ENCODE measurements around the gene LHX4.
A peak's percentile ranks its signal among the peaks of the same experiment; 100 is the strongest.

DNA sequence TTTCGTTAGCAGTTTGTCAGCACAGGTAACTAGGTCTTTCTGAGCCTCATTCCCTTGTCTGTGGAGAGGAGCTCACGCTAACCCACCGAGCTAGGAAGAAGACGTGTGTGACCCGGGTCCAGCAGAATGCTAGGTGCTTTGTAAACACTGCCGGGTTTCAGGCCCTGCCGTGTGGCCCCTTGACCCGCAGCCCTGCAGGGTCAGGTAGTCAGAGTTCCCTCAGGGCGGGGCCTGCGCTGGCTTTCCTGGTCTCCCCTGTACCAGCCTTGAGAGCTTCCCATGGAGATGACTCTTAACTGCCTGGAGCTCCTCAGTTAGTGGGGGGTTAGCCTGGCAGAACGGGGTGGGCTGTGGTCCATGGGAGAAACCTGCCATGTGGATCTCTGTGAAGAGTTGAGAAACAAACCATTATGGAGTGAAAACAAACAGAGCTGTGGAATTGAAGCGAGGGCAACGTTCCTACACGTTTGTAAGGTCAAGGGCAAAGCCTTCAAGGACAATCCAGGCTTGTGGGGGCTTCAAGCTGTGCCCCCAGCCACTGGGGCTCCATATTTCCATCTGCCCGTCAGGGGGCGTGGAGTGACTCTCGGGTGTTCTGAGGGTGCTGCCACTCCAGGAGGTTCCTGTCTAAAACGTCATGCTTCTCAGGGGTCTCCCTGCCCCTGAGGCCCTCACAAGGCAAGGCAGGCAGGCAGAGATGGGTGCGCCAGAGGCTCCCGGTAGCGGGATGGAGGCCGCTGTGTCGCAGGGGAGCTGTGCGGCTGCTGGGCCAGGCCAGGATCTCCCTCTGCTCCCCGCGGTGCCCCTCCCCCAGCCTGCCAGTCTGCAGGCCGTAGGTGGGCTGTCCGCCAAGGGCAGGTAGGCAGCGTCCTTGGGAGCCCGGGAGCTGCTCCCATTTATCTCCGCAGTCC, 23.8 kb downstream of the LHX4 start:
- TF ChIP-seq, protein P1, sequence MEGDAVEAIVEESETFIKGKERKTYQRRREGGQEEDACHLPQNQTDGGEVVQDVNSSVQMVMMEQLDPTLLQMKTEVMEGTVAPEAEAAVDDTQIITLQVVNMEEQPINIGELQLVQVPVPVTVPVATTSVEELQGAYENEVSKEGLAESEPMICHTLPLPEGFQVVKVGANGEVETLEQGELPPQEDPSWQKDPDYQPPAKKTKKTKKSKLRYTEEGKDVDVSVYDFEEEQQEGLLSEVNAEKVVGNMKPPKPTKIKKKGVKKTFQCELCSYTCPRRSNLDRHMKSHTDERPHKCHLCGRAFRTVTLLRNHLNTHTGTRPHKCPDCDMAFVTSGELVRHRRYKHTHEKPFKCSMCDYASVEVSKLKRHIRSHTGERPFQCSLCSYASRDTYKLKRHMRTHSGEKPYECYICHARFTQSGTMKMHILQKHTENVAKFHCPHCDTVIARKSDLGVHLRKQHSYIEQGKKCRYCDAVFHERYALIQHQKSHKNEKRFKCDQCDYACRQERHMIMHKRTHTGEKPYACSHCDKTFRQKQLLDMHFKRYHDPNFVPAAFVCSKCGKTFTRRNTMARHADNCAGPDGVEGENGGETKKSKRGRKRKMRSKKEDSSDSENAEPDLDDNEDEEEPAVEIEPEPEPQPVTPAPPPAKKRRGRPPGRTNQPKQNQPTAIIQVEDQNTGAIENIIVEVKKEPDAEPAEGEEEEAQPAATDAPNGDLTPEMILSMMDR (IDR thresholded peaks at IDR 0.05 in 8 of 11, conservative IDR thresholded peaks at IDR 0.05 in 3 of 11): no peak
- no peak for TF ChIP-seq POLR2A (IDR thresholded peaks at IDR 0.05)
- TF ChIP-seq POLR2AphosphoS5 (IDR thresholded peaks at IDR 0.05): peak in 1 of 3 donors; percentile 14
